ENCODE results near the gene PNO1.

- TF ChIP-seq POLR2A (IDR thresholded peaks at IDR 0.05) (no peak), EP300 (IDR thresholded peaks at IDR 0.05) (no peak), CTCF (IDR thresholded peaks at IDR 0.05) (no peak)
Measured at GRCh38 chr2:68152681-68153347, 4.9 kb upstream of the PNO1 start.

All from ovary (tissue), 3 donors.